Upper lobe of left lung (tissue), 6 donors: ENCODE data around the gene GCM1. TPM values are rescaled to one million over a fixed set of nuclear protein-coding genes. Genes with fewer than 3 reads are reported as not detected.

Experiments used
- ATAC-seq, 2 donors: fragments of 200-7000 bp; cut with Tn5 transposase; one replicate each; pipeline ENCODE4 v1.9.1; 2022; ENCODE audit warnings: mild to moderate bottlenecking in 2 of 2, moderate library complexity in 2 of 2; ENCODE audit not compliant: low FRiP score in 2 of 2
- DNase-seq, 2 donors: peaks; one replicate each; pipeline ENCODE4 v3.0.0-alpha.2; 2019 to 2020
- H3K27ac ChIP-seq, 4 donors: fragments of 200-600 bp; sonication (generic); one replicate each; pipeline ENCODE4 v1.5.1; 2016 to 2019
- H3K27me3 ChIP-seq, 4 donors: fragments of 200-600 bp; sonication (generic); one replicate each; pipeline ENCODE4 v1.5.1; 2017 to 2019
- H3K36me3 ChIP-seq, 4 donors: fragments of 200-600 bp; sonication (generic); one replicate each; pipeline ENCODE4 v1.5.1; 2016 to 2019
- H3K4me1 ChIP-seq, 4 donors: fragments of 200-600 bp; sonication (generic); one replicate each; pipeline ENCODE4 v1.5.1; 2018 to 2019
- H3K4me3 ChIP-seq, 4 donors: fragments of 200-600 bp; sonication (generic); one replicate each; pipeline ENCODE4 v1.5.1; 2017 to 2019; ENCODE audit warnings: mild to moderate bottlenecking in 2 of 4, moderate library complexity in 1 of 4
- H3K9me3 ChIP-seq, 4 donors: fragments of 200-600 bp; sonication (generic); one replicate each; pipeline ENCODE4 v1.5.1; 2018 to 2019
- CTCF ChIP-seq, 6 experiments: fragments of 450-650 bp in 4 of 6; fragments of 200-600 bp in 2 of 6; sonication (generic) in 2 of 6; IDR thresholded peaks; one replicate each; pipeline ENCODE4 v1.5.1; 2016 to 2019; ENCODE audit warnings: antibody characterized with exemption in 6 of 6
- EP300 ChIP-seq, 4 donors: sonication (generic); formaldehyde crosslinking; IDR thresholded peaks; one replicate each; pipeline ENCODE4 v1.5.1; 2017; ENCODE audit warnings: antibody characterized with exemption in 4 of 4, control low read depth in 2 of 4
- POLR2A ChIP-seq, 4 donors: fragments of 450-650 bp; IDR thresholded peaks; one replicate each; pipeline ENCODE4 v1.5.1; 2016 to 2017; ENCODE audit warnings: antibody characterized with exemption in 4 of 4, mild to moderate bottlenecking in 2 of 4
- POLR2AphosphoS5 ChIP-seq, 2 donors: sonication (generic); formaldehyde crosslinking; IDR thresholded peaks; one replicate each; pipeline ENCODE4 v1.5.1; 2017; ENCODE audit warnings: antibody characterized with exemption in 2 of 2
- WGBS, 2 donors: methylation state at CpG; one replicate each; pipeline ENCODE4 v1.1.5; 2017 to 2018; 5-methylcytosine and 5-hydroxymethylcytosine counted together
- total RNA-seq, 6 donors: library from RNA; depleted of rRNA in 4 of 6; stranded (reverse); fragments of >200 nt in 4 of 6; gene quantifications; one replicate each; pipeline versions ENCODE4 v1.1.0 to v1.2.1, GENCODE V29; 2016 to 2021
- donor health status: DM: no; HTN: no; CAD: no; lungs with moderate emphysema.
- donor health status: DM: no; HTN: yes; CAD: no; lungs with severe emphysema.

The GCM1 gene
- total RNA-seq, 6 donors from 2014 or later: 0.20 to 0.22 TPM; not detected in 4

DNA sequence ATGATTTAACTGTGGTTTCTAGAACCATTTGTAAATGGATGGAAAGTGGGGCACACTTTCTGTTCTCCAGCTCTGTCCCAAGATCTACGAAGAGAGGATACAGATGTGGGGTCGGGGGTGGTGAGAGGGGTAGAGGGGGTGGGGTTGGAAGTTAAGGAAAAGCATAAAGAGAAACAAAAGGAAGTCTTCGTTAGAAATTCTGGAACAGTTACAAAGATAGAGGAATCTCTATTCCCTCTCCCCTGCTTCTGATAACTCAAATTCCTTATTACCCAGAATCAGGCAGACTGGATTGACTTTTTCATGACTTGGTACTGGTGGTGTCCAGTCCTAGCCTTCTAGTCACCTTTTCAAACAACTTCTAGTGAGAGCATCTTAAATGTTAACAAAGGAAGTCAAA is 4.9 kb downstream of the GCM1 start:
- no peak for DNase-seq
- Histone ChIP-seq H3K27ac (no peak overlapping the region), H3K36me3 (no peaks in the 10 kb centered on the region), H3K27me3 (no peaks in the 10 kb centered on the region), H3K9me3 (no peaks in the 10 kb centered on the region), H3K4me1 (no peaks in the 10 kb centered on the region), H3K4me3 (no peak overlapping the region)
- 37 to 46% methylated on average over 3 of the region's 3 CpGs for WGBS, 2 donors
- TF ChIP-seq POLR2A (IDR thresholded peaks at IDR 0.05) (no peak), EP300 (IDR thresholded peaks at IDR 0.05) (no peak), CTCF (IDR thresholded peaks at IDR 0.05) (no peak), POLR2AphosphoS5 (IDR thresholded peaks at IDR 0.05) (no peak)
- ATAC-seq: no peak

GRCh38 chr6:53142810-53143209 is 5.8 kb downstream of the GCM1 start:
- no peaks in the 10 kb centered on the region for H3K4me1 ChIP-seq
- no peaks in the 10 kb centered on the region for H3K27me3 ChIP-seq
- WGBS, 2 donors: 84 to 90% methylated on average over 3 of the region's 3 CpGs
- no peak for ATAC-seq
- H3K36me3 ChIP-seq: no peaks in the 10 kb centered on the region
- H3K4me3 ChIP-seq: no peak overlapping the region
- no peak overlapping the region for H3K27ac ChIP-seq
- H3K9me3 ChIP-seq: no peaks in the 10 kb centered on the region
- no peak for DNase-seq
- TF ChIP-seq POLR2A (IDR thresholded peaks at IDR 0.05): no peak

- TF ChIP-seq POLR2A (IDR thresholded peaks at IDR 0.05) (no peak), POLR2AphosphoS5 (IDR thresholded peaks at IDR 0.05) (no peak), EP300 (IDR thresholded peaks at IDR 0.05) (no peak), CTCF (IDR thresholded peaks at IDR 0.05) (no peak)
- Histone ChIP-seq H3K9me3 (no peaks in the 10 kb centered on the region), H3K27me3 (no peaks in the 10 kb centered on the region), H3K4me3 (no peak overlapping the region), H3K27ac (no peak overlapping the region), H3K4me1 (no peaks in the 10 kb centered on the region), H3K36me3 (no peaks in the 10 kb centered on the region)
- 62 to 74% methylated on average over 4 of the region's 4 CpGs for whole genome bisulfite sequencing, 2 donors
- DNase-seq (no peak), ATAC-seq (no peak)
Measured at GRCh38 chr6:53139841-53140413, 8.7 kb downstream of the GCM1 start.

DNA sequence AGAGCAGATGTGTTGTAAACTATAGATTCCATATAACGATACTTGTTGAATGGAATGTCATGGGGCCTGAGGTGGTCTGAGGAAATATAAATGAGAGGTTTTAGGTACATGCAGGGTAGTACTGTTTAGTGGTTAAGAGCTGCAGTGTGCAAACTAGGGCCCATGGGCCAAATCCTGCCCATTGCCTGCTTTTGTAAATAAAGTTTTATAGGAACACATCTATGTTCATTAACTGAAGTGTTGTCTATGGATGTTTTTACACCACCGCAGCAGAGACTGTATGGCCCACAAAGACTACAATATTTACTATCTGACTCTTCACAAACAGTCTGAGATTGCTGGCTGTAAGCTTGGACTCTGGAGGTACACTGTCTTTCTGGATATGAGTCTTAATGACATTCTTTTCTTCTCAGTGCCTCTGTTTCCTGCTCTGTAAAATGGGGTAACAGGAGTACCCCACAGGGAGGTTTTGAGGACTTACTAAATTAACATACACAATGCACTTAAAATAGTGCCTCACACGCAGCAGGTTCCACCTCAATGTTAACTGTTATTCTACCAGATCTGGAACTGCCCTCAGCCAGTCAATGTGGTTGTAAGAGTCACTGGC is 12.5 kb downstream of the GCM1 start:
- ATAC-seq (no peak), DNase-seq (no peak)
- no peak overlapping the region for H3K27ac ChIP-seq
- no peaks in the 10 kb centered on the region for H3K9me3 ChIP-seq
- no peaks in the 10 kb centered on the region for H3K36me3 ChIP-seq
- TF ChIP-seq POLR2AphosphoS5 (IDR thresholded peaks at IDR 0.05) (no peak), EP300 (IDR thresholded peaks at IDR 0.05) (no peak), CTCF (IDR thresholded peaks at IDR 0.05) (no peak), POLR2A (IDR thresholded peaks at IDR 0.05) (no peak)
- WGBS, 2 donors: 80 to 81% methylated on average over 3 of the region's 3 CpGs
- no peak overlapping the region for H3K4me3 ChIP-seq
- no peaks in the 10 kb centered on the region for H3K4me1 ChIP-seq
- no peaks in the 10 kb centered on the region for H3K27me3 ChIP-seq

DNA sequence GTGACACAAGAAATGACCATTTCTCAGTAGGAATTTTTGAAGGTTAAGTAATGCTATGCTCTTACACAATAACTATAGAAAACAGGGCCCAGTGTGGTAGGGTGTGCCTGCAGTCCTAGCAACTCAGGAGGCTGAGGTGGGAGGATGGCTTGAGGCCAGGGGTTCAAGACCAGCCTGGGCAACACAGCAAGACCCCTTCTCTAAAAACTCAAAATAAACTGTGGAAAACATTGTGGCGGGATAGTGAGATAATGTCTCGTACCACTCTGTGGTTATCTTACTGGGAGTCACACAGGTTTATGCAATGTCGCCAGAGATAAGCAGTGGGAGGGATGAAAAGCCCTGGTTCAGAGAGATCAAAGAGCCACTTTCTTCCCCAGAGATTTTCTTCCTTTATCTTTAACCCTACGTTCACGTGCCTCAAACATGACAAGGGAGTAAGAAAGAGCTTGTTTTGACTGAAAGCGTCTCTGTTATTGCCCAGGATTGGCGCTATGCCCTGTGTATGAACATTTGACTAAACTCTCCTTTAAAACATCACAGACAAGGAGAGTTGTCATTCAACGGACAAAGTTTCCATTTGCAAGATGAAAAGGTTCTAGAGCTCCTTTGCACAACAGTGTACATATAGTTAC is 13.9 kb downstream of the GCM1 start:
- Histone ChIP-seq H3K4me1 (no peaks in the 10 kb centered on the region), H3K27me3 (no peaks in the 10 kb centered on the region), H3K9me3 (no peaks in the 10 kb centered on the region), H3K27ac (no peak overlapping the region), H3K4me3 (no peak overlapping the region), H3K36me3 (no peaks in the 10 kb centered on the region)
- TF ChIP-seq POLR2A (IDR thresholded peaks at IDR 0.05) (no peak), POLR2AphosphoS5 (IDR thresholded peaks at IDR 0.05) (no peak), EP300 (IDR thresholded peaks at IDR 0.05) (no peak), CTCF (IDR thresholded peaks at IDR 0.05) (no peak)
- WGBS, 2 donors: 46 to 54% methylated on average over 8 of the region's 8 CpGs
- ATAC-seq (no peak), DNase-seq (no peak)
